Fibroblast of villous mesenchyme (primary cell): ENCODE data around the gene TMUB1. TPM values are rescaled to one million over a fixed set of nuclear protein-coding genes. Genes with fewer than 3 reads are reported as not detected.
A peak's percentile ranks its signal among the peaks of the same experiment; 100 is the strongest.

Experiments used
- DNase-seq: peaks from one replicate; pipeline ENCODE4 v3.0.0-alpha.2; 2010; ENCODE audit warnings: low read depth
- H3K4me3 ChIP-seq: 2 replicates; pipeline ENCODE4 v1.5.1; 2011; ENCODE audit warnings: low read depth, mild to moderate bottlenecking, low read length
- CTCF ChIP-seq: IDR thresholded peaks from 2 replicates; pipeline ENCODE4 v1.5.1; 2012; ENCODE audit warnings: low read depth, mild to moderate bottlenecking, low read length; ENCODE audit not compliant: insufficient read depth
- total RNA-seq: library from RNA; depleted of rRNA; stranded (reverse); fragments of >200 nt; gene quantifications from 2 replicates; pipeline ENCODE4 v1.2.3, GENCODE V29; 2012

Gene TMUB1
- total RNA-seq, 1 donor = 17.7 TPM

- no peak for TF ChIP-seq CTCF
- DNase-seq = no peak
- H3K4me3 ChIP-seq = no peak overlapping the region
These were observed 46.0 kb upstream of the TMUB1 start for GRCh38 chr7:151129117-151129959.

- H3K4me3 ChIP-seq = no peak overlapping the region
- no peak for DNase-seq
- no peak for TF ChIP-seq CTCF
These were observed 45.4 kb upstream of the TMUB1 start for GRCh38 chr7:151128716-151129115.

- no peak overlapping the region for H3K4me3 ChIP-seq
- TF ChIP-seq CTCF = no peak
- DNase-seq = no peak
These were observed 44.9 kb upstream of the TMUB1 start for GRCh38 chr7:151128144-151128543.

- no peak for DNase-seq
- H3K4me3 ChIP-seq = no peak overlapping the region
- TF ChIP-seq CTCF = no peak
These were observed 43.3 kb upstream of the TMUB1 start for GRCh38 chr7:151126491-151127137.

- H3K4me3 ChIP-seq = peak overlapping the region; percentile 49
- peak; percentile 21 for DNase-seq
These were observed 42.7 kb upstream of the TMUB1 start for GRCh38 chr7:151125846-151126481.

GRCh38 chr7:151125470-151125845 lies 42.2 kb upstream of the TMUB1 start:
- peak; percentile 16 for TF ChIP-seq CTCF
- H3K4me3 ChIP-seq = peak overlapping the region; percentile 49
- DNase-seq = peak; percentile 23

More at GRCh38 chr7:151125846-151126481, 42.7 kb upstream of the TMUB1 start:
- TF ChIP-seq CTCF = no peak
